Right atrium auricular region (tissue), 2 donors: ENCODE data around the gene MT2A. TPM values are rescaled to one million over a fixed set of nuclear protein-coding genes. Genes with fewer than 3 reads are reported as not detected.

Source experiments
- DNase-seq: peaks from one replicate; pipeline ENCODE4 v3.0.0-alpha.2; 2019; ENCODE audit warnings: low spot score
- H3K27ac ChIP-seq, 2 donors: fragments of 200-600 bp; sonication (generic); 1 replicate in 1 of 2; 2 replicates in 1 of 2; pipeline ENCODE4 v1.5.1; 2016 to 2019
- H3K27me3 ChIP-seq, 2 donors: fragments of 200-600 bp; sonication (generic); one replicate each; pipeline versions ENCODE4 v1.5.1 to v1.6.0; 2017 to 2019
- H3K36me3 ChIP-seq: fragments of 200-600 bp; sonication (generic); one replicate; pipeline ENCODE4 v1.5.1; 2016
- H3K4me1 ChIP-seq, 2 donors: fragments of 200-600 bp; sonication (generic); one replicate each; pipeline versions ENCODE4 v1.5.1 to v1.6.0; 2017 to 2019
- H3K4me3 ChIP-seq, 2 donors: fragments of 200-600 bp; sonication (generic); 1 replicate in 1 of 2; 2 replicates in 1 of 2; pipeline ENCODE4 v1.5.1; 2017 to 2019; ENCODE audit warnings: mild to moderate bottlenecking in 1 of 2, moderate library complexity in 1 of 2
- H3K9me3 ChIP-seq, 2 donors: fragments of 200-600 bp; sonication (generic); one replicate each; pipeline ENCODE4 v1.5.1; 2019
- total RNA-seq, 2 donors: library from RNA; depleted of rRNA; stranded (reverse); fragments of >200 nt; gene quantifications; one replicate each; pipeline ENCODE4 v1.1.0, GENCODE V29; 2016
- TF ChIP-seq, protein P1 (sequence below), 2 donors: fragments of 200-600 bp; sonication (generic); IDR thresholded peaks; one replicate each; pipeline ENCODE4 v1.5.1; 2019; ENCODE audit warnings: antibody characterized with exemption in 2 of 2

Gene MT2A
- total RNA-seq, 2 donors from 2014 or later = 33.3 to 118 TPM

- no peaks in the 10 kb centered on the region for H3K9me3 ChIP-seq
- DNase-seq = no peak
- TF ChIP-seq, protein P1, sequence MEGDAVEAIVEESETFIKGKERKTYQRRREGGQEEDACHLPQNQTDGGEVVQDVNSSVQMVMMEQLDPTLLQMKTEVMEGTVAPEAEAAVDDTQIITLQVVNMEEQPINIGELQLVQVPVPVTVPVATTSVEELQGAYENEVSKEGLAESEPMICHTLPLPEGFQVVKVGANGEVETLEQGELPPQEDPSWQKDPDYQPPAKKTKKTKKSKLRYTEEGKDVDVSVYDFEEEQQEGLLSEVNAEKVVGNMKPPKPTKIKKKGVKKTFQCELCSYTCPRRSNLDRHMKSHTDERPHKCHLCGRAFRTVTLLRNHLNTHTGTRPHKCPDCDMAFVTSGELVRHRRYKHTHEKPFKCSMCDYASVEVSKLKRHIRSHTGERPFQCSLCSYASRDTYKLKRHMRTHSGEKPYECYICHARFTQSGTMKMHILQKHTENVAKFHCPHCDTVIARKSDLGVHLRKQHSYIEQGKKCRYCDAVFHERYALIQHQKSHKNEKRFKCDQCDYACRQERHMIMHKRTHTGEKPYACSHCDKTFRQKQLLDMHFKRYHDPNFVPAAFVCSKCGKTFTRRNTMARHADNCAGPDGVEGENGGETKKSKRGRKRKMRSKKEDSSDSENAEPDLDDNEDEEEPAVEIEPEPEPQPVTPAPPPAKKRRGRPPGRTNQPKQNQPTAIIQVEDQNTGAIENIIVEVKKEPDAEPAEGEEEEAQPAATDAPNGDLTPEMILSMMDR (IDR thresholded peaks at IDR 0.05) = peak; percentile 41 to 71
- no peaks in the 10 kb centered on the region for H3K36me3 ChIP-seq
- H3K27me3 ChIP-seq = no peaks in the 10 kb centered on the region
- peaks cover 0 to 28% of the 10 kb centered on the region in 2 donors for H3K4me1 ChIP-seq
- peak overlapping the region; percentile 54 to 58 for H3K27ac ChIP-seq
- no peak overlapping the region for H3K4me3 ChIP-seq
Observed at GRCh38 chr16:56603589-56603988, 4.8 kb upstream of the MT2A start.

- Histone ChIP-seq H3K36me3 (no peaks in the 10 kb centered on the region), H3K27me3 (no peaks in the 10 kb centered on the region), H3K4me3 (no peak overlapping the region), H3K9me3 (no peaks in the 10 kb centered on the region), H3K27ac (peak overlapping the region; percentile 92 to 98), H3K4me1 (peaks cover 0 to 42% of the 10 kb centered on the region in 2 donors)
- TF ChIP-seq, protein P1 (IDR thresholded peaks at IDR 0.05) = no peak
- DNase-seq = no peak
Observed at GRCh38 chr16:56604966-56605365, 3.4 kb upstream of the MT2A start.

DNA sequence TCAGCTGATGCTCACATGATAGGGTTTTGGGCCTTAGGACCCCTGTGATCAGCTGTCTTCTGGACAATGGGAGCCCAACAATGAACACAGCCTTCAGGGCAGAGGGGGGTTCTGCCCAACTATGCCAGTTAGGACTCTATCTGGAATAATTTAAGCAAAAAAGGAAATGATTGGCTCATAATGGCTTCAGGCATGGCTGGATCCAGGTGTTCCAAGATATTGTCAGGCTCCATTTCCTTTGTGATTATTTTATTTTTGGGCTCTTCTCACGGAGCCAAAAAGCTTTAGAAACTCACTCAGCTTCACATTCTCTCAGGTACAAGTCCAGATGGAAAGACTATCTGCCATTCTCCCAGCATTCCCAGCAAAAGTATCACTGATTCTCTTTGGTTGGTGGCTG, 2.9 kb upstream of the MT2A start:
- TF ChIP-seq, protein P1 (IDR thresholded peaks at IDR 0.05) = no peak
- no peak overlapping the region for H3K4me3 ChIP-seq
- H3K27me3 ChIP-seq = no peaks in the 10 kb centered on the region
- DNase-seq = no peak
- no peaks in the 10 kb centered on the region for H3K36me3 ChIP-seq
- peak overlapping the region; percentile 92 to 98 for H3K27ac ChIP-seq
- H3K4me1 ChIP-seq = peaks cover 0 to 47% of the 10 kb centered on the region in 2 donors
- no peaks in the 10 kb centered on the region for H3K9me3 ChIP-seq

- H3K4me1 ChIP-seq = peaks cover 0 to 53% of the 10 kb centered on the region in 2 donors
- peak; percentile 80 for DNase-seq
Observed at GRCh38 chr16:56606071-56606475, 2.3 kb upstream of the MT2A start.

GRCh38 chr16:56606476-56607108, 1.8 kb upstream of the MT2A start:
- H3K4me3 ChIP-seq = peak overlapping the region in 1 of 2 donors; percentile 1
- no peaks in the 10 kb centered on the region for H3K36me3 ChIP-seq
- TF ChIP-seq, protein P1 (IDR thresholded peaks at IDR 0.05) = no peak
- peak overlapping the region; percentile 92 to 98 for H3K27ac ChIP-seq
- peaks cover 0 to 58% of the 10 kb centered on the region in 2 donors for H3K4me1 ChIP-seq
- no peaks in the 10 kb centered on the region for H3K27me3 ChIP-seq
- H3K9me3 ChIP-seq = no peaks in the 10 kb centered on the region
- DNase-seq = peak; percentile 74

More at GRCh38 chr16:56606071-56606475, 2.3 kb upstream of the MT2A start:
- Histone ChIP-seq H3K4me3 (no peak overlapping the region), H3K27ac (peak overlapping the region; percentile 92 to 98), H3K36me3 (no peaks in the 10 kb centered on the region), H3K9me3 (no peaks in the 10 kb centered on the region), H3K27me3 (no peaks in the 10 kb centered on the region)
- TF ChIP-seq, protein P1 (IDR thresholded peaks at IDR 0.05) = no peak
